ENCODE measurements around the gene CCZ1. TPM values are rescaled to one million over a fixed set of nuclear protein-coding genes. Genes with fewer than 3 reads are reported as not detected.
"Not testable (repeated sequence)": the region's sequence is repeated elsewhere in the genome, so short reads cannot be mapped to it uniquely, and the experiment has no call there.

The CCZ1 gene
- 68.1 and 76.3 TPM in 2 replicates for total RNA-seq

DNA sequence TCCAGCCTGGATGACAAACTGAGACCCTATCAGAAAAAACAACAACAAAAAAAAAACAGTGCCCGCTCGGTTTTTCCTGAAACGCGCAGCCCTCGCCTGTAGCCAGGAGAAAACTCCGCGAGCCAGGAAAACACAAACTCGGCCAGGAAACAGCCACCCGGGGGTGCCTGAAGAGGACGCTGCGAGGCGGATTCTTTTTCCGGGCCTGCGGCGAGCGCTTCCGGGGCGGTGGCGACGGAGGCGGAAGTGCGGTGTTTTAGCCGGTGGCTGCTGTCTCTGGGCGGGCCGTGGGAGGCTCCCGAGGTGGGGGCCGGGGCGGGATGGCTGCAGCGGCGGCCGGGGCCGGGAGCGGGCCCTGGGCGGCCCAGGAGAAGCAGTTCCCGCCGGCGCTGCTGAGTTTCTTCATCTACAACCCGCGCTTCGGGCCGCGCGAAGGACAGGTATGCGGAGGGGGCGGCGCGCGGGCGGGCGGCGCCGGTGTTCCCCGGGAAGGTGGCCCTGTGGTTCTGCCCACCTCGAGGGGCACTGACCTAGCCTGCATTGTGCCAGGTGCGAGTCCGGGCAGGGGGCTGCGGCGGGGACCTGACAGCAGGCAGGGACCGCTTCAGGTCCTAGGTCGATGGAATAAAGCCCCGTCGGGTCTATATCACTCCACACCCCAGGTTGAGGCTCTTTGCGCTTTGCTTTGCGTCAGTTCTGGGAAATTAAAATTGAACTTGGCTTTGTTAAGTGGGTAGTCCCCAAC lies at the start of gene CCZ1:
CCZ1 (plus strand) TSS at position 254 of the 745 bp plus-strand sequence; CDS start at position 321, 67 bp downstream.
- DNase-seq (ENCODE audit: extremely low read depth, low read depth, low spot score), result not testable (repeated sequence)

DNA sequence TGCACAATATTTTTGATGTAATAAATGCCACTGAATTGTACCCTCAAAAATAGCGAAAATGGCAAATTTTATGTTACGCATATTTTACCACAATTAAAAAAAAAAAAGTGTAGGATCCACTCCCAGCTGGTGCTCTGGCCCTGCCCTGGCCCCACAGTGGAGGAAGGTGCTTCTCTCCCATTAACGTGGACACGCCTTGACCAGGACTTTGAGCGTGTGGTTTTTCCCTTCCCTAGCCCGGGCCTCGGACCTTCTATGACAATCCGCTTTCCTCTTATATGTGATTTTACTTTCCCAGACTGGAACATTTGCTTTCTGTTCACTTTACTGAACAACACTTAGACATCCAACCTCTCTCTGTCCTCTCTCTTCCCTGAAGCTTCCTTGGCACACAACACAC lies 47.6 kb upstream of the CCZ1 start:
- no peak for DNase-seq (ENCODE audit: extremely low read depth, low read depth, low spot score)

DNA sequence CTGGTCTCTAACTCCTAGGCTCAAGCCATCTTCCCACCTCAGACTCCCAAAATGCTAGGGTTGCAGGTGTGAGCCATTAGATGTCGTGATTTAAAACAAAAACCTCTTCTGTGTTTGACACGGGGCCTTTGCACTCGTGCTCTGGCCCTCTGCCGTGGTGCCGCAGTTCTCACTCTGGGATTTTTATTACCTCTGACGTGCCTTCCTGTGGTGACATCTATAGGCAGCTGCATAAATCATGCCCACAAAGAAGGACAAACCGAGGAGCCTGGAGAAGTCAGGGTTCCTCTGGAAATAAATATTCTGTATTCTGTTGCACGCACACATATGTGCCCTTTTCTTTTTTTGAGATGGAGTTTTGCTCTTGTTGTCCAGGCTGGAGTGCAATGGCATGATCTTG lies 43.8 kb upstream of the CCZ1 start:
- no peak for DNase-seq (ENCODE audit: extremely low read depth, low read depth, low spot score)

DNA sequence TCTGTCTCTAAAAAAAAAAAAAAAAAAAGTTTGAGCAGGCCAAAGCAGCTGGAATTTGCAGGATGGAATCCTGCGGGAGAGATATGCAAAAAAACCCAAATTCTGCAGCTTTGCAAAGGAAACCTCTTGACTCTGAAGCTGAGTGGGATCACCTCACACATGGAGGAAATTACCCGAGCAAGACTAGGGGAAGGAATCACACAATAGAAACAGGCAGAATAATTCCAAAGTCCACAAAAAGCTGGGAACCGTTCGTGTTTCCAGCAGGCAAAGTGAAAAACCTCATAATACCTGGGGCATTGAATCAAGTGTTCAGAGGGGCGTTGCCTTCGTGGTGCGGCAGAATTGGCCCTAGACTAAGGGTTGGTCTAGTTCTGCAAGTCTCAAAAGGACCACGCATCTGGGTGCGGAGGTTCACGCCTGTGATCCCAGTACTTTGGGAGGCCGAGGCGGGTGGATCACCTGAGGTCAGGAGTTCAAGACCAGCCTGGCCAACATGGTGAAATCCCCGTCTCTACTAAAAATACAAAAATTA lies 41.4 kb upstream of the CCZ1 start:
- not testable (repeated sequence) for DNase-seq (ENCODE audit: extremely low read depth, low read depth, low spot score)

DNA sequence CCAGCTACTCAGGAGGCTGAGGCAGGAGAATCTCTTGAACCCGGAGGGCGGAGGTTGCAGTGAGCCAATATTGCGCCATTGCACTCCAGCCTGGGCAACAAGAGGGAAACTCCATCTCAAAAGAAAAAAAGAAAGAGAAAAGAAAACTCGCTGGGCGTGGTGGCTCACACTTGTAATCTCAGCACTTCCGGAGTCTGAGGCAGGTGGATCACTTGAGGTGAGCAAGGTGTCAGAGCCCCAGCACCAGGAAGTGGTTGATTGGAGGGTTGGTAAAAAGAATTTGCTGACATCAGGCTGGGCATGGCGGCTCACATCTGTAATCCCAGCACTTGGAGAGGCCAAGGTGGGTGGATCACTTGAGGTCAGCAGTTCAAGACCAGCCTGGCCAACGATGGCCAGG lies 40.0 kb upstream of the CCZ1 start:
- DNase-seq (ENCODE audit: extremely low read depth, low read depth, low spot score), result not testable (repeated sequence)

DNA sequence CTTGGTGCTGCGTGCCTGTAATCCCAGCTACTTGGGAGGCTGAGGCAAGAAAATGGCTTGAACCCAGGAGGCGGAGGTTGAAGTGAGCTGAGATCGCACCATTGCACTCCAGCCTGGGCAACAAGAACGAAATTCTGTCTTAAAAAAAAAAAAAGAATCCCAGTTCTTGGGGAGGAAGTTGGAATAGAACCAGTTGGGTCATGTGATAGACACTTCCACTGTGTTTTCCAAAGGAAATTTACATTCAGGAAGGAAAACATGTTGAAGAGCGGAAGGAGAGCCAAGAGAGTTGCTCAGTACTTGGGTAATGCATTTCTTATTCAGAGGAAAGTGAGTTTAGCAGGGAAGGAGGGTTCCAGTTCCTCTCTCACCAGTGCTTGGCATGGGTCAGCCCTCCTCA lies 37.3 kb upstream of the CCZ1 start:
- not testable (repeated sequence) for DNase-seq (ENCODE audit: extremely low read depth, low read depth, low spot score)

DNA sequence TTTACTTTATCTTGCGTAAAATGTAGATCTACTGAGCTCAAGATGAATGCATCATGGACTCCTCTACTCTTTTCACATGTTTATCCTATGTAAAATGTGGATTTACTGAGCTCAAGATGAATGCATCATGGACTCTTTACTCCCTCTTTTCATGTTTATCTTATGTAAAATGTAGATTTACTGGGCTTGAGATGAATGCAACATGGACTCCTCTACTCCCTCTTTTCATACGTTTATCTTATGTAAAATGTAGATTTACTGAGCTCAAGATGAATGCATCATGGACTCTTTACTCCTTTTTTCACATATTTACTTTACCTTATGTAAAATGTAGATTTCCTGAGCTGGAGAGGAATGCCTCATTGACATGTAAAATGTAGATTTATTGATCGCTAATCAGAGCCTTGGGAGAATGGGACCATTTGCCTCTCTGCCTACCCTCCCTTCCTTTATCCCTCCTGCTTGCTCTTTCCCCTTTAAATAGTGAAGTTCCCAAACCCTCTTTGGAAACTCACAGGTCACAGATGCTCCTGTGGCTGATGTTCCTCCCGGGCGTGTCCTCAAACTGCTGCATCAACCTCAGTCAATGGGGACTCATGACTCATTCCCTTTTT lies 35.7 kb upstream of the CCZ1 start:
- not testable (repeated sequence) for DNase-seq (ENCODE audit: extremely low read depth, low read depth, low spot score)

DNA sequence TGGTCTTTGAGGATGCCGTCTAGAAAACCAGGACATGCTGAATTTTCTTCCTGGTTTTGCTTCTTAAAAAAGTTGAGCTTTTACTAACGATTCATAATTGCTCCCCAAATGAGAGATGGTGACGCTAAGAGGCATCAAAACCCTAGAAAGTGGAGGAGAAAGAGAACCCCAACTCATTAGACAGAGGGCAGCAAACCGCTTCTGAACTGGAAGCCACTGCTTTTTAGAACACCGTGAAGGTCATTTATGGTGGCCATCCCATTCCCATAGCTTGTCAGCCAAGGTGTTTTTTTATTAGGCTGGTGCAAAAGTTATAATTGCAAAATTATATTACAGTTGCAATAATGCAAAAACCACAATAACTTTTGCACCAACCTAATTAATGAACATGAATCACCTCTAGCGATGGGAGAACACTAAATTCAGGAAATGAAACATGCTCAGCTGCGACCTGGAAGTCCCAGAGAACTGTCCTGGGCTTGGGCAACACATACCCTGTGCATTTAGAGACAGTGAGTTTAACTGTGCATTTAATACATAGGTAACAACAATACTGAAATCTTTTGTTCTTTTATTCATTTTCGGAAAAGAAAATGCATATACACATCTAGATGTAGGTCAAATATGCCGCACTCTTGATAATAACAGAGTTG lies 33.1 kb upstream of the CCZ1 start:
- not testable (repeated sequence) for DNase-seq (ENCODE audit: extremely low read depth, low read depth, low spot score)

DNA sequence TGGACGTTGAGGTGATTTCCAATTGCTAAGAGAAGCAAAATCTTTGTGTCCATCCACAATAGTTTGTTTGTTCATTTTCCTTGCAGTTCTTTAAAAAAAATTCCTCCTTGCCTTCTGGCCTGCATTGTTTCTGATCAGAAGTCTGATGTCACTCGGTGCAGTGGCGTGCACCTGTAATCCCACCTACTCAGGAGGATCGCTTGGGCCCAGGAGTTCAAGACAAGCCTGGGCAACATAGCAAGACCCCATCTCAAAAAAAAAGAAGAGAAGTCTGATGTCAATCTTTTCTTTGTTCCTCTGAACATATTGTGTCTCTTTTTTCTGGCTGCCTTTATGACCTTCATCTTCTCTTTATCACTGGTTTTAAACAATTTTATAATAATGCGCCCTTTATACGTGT lies 31.5 kb upstream of the CCZ1 start:
- DNase-seq (ENCODE audit: extremely low read depth, low read depth, low spot score), result no peak

DNA sequence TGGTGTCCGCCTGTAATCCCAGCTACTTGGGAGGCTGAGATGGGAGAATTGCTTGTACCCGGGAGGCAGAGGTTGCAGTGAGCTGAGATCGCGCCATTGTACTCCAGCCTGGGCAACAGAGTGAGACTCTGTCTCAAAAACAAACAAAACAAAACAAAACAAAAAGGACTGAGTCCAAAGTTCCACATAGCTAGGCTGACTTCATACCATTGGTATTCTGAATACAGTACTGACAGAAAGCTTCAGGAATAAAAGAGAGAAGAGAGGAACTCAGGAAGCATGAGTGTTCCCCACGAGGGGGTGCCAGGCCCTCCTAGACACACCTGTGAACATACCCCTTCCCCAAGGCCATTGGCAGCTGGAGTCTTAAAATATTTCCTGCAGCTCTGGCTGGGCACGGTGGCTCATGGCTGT lies 29.6 kb upstream of the CCZ1 start:
- not testable (repeated sequence) for DNase-seq (ENCODE audit: extremely low read depth, low read depth, low spot score)

DNA sequence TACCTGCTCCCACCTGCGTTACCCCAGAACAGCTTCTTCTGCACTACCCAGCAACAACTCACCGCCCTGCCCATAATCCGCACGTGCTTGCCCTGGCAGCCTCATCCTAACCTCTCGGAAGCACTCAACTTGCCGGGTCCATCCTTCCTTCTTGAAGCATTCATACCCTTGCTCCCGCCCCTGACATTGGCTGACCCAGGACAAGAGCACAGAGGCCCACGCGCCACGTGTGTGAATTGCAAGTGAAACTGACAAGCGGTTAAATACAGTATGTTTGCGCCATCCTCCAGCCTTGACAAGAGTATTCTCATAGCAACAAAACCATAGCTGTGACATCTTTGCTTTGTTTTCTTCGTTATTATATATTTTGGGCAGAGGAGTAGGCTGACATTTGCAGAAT lies 28.8 kb upstream of the CCZ1 start:
- DNase-seq (ENCODE audit: extremely low read depth, low read depth, low spot score), result no peak

DNA sequence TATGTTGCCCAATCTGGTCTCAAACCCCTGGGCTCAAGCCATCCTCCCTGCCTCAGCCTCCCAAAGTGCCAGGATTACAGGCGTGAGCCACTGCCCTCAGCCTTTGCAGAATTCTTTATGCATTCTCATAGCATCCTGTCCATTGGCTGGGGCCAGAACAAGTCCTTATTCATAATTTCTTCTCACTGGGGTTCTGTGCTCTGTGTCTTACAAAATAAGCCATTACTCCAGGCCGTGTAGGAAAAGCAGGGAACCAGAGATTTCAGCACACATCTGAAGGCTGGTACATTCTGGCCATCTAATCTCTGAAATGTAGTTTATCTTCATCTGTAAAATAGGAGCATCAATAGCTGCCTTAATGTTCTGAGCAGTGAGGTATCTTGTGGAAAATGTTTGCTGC lies 28.2 kb upstream of the CCZ1 start:
- no peak for DNase-seq (ENCODE audit: extremely low read depth, low read depth, low spot score)

DNA sequence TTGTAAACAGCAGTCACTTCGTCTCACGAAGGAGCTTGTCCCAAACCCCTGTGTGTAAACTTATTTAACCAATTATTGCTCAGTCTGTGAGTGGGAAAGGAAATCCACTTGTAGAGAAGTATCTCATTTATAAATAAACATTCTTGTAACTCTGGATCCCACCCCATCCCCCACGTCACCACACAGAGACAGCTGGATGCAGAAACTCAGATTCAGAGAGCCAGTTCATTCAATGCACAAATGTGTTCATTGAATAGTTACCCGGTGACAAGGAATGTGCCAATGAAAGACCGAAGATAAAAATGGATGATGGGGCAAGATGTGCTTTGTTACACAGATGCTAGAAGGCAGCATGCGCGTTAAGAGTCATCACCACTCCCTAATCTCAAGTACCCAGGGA lies 26.2 kb upstream of the CCZ1 start:
- DNase-seq (ENCODE audit: extremely low read depth, low read depth, low spot score), result no peak

DNA sequence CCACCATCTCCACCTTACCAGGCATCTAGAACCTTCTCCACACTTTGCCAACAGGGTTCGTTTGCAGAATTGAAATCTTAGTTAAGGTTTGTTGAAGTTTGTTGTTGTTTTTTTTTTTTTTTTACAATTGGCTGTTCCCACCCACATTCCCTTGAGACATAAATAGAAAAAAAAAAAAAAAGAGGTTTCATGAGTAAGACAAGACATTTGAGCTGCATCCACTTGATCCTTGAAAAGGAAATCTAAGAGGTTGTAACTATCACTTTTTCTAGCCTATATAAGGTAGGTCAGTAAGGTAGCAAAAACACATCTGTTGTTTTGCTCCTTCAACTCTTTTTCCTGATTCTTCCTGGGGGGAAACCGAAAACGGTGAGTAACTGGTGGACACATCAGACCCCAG lies 18.9 kb upstream of the CCZ1 start:
- not testable (repeated sequence) for DNase-seq (ENCODE audit: extremely low read depth, low read depth, low spot score)

DNA sequence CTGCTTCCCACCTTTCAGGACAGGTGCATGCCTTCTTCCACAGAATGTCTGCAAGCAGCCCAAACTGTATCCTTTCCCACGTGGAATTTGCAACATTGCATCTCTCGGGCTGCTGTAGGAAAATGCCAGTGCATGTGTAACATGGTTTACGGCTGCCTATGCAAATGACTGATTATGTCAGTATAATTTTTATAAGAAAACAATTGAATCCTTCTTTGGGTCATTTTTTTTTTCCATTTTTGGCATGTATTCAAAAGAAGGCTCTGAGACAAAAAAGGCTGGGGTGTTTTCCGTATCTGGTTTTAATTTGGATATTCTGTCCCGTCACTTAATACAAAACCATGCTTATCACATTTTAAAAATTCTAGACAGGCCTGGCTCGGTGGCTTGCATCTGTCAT lies 18.4 kb upstream of the CCZ1 start:
- not testable (repeated sequence) for DNase-seq (ENCODE audit: extremely low read depth, low read depth, low spot score)

DNA sequence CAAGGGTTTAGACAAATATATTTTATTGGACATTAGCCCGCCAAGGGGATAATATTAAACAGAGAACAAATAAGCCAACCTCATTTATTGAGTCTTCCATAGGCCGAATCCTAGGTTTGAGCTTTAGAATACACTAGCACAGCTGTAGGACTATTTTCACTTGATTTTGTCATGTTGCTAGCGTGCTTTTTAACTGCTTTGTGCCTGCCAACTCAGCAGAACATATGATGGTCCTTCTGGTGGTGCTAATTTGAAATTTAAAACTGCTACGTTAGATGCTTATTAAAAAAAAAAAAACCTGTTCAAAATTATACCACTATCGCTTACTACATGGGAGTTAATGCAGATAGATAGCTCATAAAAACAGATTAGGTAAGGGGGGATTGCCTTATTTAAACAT lies 14.1 kb upstream of the CCZ1 start:
- DNase-seq (ENCODE audit: extremely low read depth, low read depth, low spot score), result not testable (repeated sequence)

DNA sequence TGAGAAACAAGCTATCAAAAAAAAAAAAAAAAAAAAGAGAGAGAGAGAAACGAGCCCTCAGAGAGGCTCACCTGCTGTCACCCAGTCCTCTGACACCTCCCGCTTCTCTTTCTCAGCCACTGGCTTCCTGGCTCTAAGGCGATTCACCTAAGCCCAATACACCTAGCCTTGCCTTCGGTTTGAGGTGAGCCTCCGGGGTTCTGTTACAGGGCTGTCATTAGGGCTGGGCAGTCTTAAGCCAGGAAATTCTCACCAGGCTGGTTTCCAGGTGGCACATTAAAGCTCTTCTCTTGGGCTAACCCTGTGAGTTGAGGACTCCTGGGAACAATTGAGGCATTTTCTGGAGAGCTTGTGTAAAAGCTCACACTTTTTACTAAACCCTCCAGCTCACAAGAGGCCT lies 10.5 kb upstream of the CCZ1 start:
- not testable (repeated sequence) for DNase-seq (ENCODE audit: extremely low read depth, low read depth, low spot score)

DNA sequence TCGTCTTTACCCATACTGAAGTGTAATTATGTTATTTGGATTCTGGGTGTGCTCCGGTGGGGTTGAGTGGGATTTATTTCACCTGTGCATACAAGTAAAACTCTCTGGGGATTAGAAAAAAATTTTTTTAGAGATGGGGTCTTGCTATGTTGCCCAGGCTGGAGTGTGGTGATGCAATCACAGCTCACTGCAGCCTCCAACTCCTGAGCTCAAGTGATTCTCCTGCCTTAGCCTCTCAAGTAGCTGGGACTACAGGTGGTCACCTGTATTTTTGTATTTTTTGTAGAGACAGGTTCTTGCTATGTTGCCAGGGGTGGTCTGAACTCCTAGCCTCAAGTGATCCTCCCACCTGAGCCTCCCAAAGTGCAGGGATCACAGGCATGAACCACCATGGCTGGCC lies 8.3 kb upstream of the CCZ1 start:
- not testable (repeated sequence) for DNase-seq (ENCODE audit: extremely low read depth, low read depth, low spot score)

DNA sequence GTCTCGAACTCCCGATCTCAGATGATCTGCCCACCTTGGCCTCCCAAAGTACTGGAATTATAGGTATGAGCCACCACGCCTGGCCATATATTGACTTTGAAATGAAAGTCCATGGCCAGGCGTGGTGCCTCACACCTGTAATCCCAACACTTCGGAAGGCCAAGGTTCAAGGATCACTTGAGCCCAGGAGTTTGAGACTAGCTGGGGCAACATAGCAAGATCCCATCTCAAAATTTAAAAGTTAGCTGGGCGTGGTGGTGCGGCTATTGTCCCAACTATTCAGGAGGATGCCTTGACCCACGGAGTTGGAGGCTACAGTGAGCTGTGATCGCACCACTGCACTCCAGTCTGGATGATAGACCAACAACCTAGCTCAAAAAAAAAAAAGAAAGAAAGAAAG lies 6.0 kb upstream of the CCZ1 start:
- DNase-seq (ENCODE audit: extremely low read depth, low read depth, low spot score), result no peak

DNA sequence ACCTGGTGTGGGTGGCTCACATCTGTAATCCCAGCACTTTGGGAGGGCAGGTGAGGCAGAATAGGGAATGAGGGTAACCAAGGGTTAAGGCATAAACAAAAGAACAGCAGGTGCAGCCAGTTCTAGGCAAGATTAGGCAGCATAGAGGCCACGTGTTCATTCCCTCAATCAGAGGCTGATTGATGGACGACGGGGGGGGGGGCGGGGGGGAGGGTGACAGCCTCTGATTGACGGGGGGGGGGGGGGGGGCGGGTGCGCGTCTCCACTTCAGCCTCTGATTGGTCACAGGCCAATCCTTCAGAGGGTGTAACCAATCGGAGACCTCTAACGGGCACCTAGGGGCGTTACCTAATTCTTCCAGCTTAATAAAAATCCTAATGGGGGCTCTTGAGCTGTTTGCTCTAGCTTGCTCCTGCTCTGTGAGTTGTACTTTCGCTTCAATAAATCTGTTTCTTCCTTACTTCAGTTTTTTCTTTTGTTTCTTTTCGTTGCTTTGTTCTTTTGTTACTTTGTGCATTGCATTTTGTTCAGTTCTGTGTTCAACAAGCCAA lies 1.1 kb upstream of the CCZ1 start:
- DNase-seq (ENCODE audit: extremely low read depth, low read depth, low spot score), result not testable (repeated sequence)

DNA sequence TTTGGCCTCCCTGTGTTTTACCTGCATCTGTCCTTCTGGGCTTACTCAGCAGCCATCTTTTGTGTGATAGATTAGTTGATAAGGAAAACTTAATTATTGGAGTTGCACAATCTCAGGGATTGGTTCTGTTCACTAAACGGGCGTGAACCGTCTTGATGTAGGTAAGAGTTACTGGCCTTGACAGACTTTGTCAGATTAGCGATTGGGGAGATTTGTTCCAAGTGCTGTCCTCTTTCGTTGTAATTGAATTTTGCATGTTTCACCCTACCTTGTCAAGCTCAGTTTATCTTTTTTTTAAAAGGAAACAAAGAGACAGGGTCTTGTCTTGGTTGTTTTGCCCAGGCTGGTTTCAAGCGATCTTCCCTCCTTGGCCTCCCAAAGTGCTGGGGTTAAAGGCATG lies 4.5 kb downstream of the CCZ1 start:
- DNase-seq (ENCODE audit: extremely low read depth, low read depth, low spot score), result not testable (repeated sequence)

Measured in glomerular endothelial cell (primary cell).